ENCODE data around the gene CADPS2.

CADPS2 gene

DNA sequence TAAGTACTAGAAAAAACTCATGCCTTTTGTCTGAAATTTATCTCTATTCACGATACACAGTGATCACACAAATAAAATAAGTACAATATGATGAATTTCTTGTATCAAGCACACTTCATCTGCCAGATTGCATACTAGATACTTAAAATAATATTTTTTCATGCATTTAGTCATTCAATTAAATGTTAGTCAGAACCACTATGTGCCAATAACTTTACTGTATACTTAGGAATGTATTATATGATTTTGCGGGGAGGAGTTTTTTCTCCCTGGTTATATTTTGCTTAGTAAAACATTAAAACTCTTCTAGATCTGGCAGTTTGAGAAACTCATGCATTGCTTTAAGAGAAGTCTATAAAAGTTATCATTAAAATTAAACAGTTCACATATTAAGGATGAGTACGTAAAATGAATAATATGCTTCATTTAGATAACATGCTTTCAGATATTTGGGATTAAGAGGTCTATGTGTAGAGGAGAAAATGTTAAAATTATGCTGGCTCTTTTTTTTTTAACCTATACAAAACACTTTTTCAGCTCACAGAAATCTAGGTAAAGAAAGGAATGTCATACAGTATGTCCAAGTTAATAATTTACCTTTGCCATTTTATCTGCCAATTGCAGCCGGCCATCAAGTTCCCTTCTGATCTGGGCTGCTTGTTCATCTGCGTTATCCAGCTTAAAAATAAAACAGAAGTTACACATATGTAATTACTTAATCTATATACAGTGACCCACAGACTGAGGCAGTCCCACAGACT lies 257.4 kb downstream of the CADPS2 start:
- no peak overlapping the region for H3K4me2 ChIP-seq
- no peaks in the 10 kb centered on the region for H3K9me3 ChIP-seq
- H3K4me3 ChIP-seq, result no peak overlapping the region
- TF ChIP-seq Cebpa-rat (IDR thresholded peaks at IDR 0.05), result no peak
- no peaks in the 10 kb centered on the region for H4K20me1 ChIP-seq
- H3K4me1 ChIP-seq, result no peaks in the 10 kb centered on the region
- no peak overlapping the region for H3K9ac ChIP-seq
- no peak overlapping the region for H3K27ac ChIP-seq
- H3K27me3 ChIP-seq, result no peaks in the 10 kb centered on the region
- H3K36me3 ChIP-seq, result no peaks in the 10 kb centered on the region

DNA sequence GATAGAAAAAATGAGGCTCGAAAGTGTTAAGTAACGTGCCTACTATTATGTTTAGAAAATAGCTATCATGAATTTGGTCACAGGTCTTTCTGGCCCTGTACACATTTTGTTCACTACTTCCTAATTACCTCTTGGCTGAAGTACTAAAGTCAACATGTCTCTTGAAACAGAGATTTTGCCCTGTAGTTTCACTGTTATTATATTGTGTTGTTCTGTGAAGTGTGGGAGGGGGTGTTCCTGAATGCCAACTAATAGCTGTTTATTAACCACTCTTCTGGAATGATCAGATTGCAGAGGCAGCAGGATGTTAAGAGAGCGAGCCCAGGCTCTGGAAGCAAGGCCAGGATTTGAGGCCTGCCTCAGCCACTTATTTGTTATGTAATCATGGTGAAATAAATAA lies 259.5 kb downstream of the CADPS2 start:
- Histone ChIP-seq H3K27ac (no peak overlapping the region), H3K36me3 (no peaks in the 10 kb centered on the region), H3K27me3 (no peaks in the 10 kb centered on the region), H4K20me1 (no peaks in the 10 kb centered on the region), H3K4me3 (no peak overlapping the region), H3K9me3 (no peaks in the 10 kb centered on the region), H3K9ac (no peak overlapping the region), H3K4me2 (no peak overlapping the region), H3K4me1 (no peaks in the 10 kb centered on the region)
- no peak for TF ChIP-seq Cebpa-rat (IDR thresholded peaks at IDR 0.05)

DNA sequence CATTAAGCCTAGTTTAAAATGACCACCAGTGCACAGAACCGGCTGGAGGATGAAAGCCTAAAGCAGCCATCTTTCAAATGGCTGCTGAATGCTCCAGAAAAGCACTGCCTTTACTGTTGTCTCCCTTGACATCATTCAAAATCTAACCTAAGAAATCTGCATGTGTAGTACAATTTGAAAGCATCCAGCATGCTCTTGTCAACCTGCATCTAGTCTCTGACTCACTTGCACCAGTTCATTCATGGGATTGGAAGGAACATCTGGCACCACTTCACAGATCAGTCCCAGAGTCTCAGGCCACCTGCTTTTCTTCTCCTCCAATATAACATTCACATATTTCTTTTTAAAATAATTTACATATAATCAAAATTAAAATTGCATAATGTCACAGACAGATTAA lies 263.6 kb downstream of the CADPS2 start:
- Histone ChIP-seq H3K4me3 (no peak overlapping the region), H3K9ac (no peak overlapping the region), H3K9me3 (no peaks in the 10 kb centered on the region), H3K36me3 (no peaks in the 10 kb centered on the region), H3K27me3 (no peaks in the 10 kb centered on the region), H4K20me1 (no peaks in the 10 kb centered on the region), H3K4me1 (no peaks in the 10 kb centered on the region), H3K4me2 (no peak overlapping the region), H3K27ac (no peak overlapping the region)
- TF ChIP-seq Cebpa-rat (IDR thresholded peaks at IDR 0.05), result no peak

DNA sequence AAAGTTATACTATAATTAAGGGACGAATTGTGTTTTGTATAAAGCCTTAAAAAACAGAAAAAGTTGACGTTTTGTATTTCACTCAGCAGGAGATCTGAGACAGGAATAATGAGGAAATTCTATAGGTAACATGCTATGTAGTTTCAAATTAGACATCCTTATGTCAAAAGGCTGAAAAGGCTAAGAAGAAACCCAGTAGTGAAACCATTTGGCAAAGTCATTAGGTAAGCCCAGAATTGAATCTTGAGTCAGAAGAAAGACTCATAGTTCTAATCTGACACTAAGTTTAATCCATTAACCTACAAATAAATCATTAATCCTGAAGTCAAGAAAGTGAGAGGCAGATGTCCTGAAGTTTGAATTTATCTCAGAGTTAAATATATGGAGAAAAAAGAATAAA lies 266.6 kb downstream of the CADPS2 start:
- Histone ChIP-seq H4K20me1 (no peaks in the 10 kb centered on the region), H3K27me3 (no peaks in the 10 kb centered on the region), H3K36me3 (no peaks in the 10 kb centered on the region), H3K4me1 (no peaks in the 10 kb centered on the region), H3K4me3 (no peak overlapping the region), H3K27ac (no peak overlapping the region), H3K9me3 (no peaks in the 10 kb centered on the region), H3K9ac (no peak overlapping the region), H3K4me2 (no peak overlapping the region)
- TF ChIP-seq Cebpa-rat (IDR thresholded peaks at IDR 0.05), result no peak

DNA sequence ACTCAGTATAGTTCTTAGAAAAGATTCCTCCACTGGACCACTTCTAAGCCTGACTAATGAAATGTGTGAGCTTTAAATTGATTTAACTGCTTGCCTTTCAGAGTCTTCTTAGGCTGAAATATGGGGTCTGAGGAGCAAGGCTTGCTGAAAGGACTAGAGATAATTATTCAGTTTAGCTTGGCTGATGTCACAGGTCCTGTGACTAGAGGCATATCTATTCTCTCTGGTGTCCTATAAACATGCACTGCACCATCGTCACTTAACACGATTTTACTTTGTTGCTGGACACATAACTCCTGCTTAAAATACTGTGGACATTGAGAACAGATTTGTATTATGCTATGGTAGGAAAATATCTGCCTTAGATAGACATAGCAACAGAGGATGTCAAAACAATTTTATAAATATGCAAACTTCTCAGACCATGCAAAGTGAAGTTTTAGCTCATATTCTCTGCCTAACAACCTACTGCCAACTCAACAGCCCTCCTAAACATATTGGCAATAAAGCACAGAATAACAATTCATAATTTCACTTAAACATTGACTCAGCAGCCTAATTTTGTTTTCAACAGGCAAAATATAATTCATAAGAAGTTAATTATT lies 267.6 kb downstream of the CADPS2 start:
- H3K27me3 ChIP-seq, result no peaks in the 10 kb centered on the region
- H3K4me3 ChIP-seq, result no peak overlapping the region
- TF ChIP-seq Cebpa-rat (IDR thresholded peaks at IDR 0.05), result no peak
- H3K9ac ChIP-seq, result no peak overlapping the region
- H3K9me3 ChIP-seq, result no peaks in the 10 kb centered on the region
- H3K4me1 ChIP-seq, result no peaks in the 10 kb centered on the region
- H3K27ac ChIP-seq, result no peak overlapping the region
- H4K20me1 ChIP-seq, result no peaks in the 10 kb centered on the region
- H3K4me2 ChIP-seq, result no peak overlapping the region
- H3K36me3 ChIP-seq, result no peaks in the 10 kb centered on the region

DNA sequence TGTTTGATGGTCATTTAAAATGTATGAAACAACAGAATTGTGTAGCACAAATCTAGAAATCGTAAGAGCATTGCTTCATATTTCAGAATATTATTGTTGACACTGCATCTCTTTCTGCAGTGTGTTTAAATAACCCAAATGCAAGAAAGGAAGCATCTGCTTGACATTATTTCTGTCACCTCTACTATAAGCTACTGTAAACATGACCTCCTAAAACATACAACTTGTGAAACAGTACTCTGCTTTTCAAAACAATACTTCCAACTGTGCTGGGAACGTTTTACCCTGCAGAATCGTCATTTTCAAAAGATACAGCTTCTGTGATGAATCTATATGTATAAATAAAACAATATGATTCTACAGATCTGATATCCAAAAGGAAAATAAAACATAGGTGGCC lies 269.3 kb downstream of the CADPS2 start:
- Histone ChIP-seq H3K9me3 (no peaks in the 10 kb centered on the region), H3K4me1 (no peaks in the 10 kb centered on the region), H3K4me3 (no peak overlapping the region), H3K9ac (no peak overlapping the region), H3K4me2 (no peak overlapping the region), H4K20me1 (no peaks in the 10 kb centered on the region), H3K27ac (no peak overlapping the region), H3K27me3 (no peaks in the 10 kb centered on the region), H3K36me3 (no peaks in the 10 kb centered on the region)
- no peak for TF ChIP-seq Cebpa-rat (IDR thresholded peaks at IDR 0.05)

DNA sequence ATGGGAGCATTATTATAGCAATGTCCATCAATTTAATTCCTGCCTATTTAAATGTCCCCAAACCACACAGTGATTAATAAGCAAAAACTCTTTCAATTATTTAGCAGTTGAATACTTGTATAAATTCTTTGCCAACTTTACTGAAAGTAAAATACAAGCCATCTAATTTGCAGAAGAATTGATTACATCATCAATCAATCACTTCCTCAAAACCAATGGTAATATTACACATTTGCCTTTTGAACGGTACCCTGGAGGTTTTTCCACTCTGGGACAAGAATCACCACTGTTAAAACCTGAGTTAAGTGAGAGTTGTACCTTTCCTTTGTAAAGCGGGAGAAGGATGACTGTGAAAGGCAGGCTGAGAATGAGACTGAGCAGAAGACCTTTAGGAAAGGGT lies 280.3 kb downstream of the CADPS2 start:
- TF ChIP-seq Cebpa-rat (IDR thresholded peaks at IDR 0.05), result no peak
- Histone ChIP-seq H3K27me3 (no peaks in the 10 kb centered on the region), H4K20me1 (no peaks in the 10 kb centered on the region), H3K4me2 (no peak overlapping the region), H3K4me3 (no peak overlapping the region), H3K27ac (no peak overlapping the region), H3K4me1 (no peaks in the 10 kb centered on the region), H3K9ac (no peak overlapping the region), H3K9me3 (no peaks in the 10 kb centered on the region), H3K36me3 (no peaks in the 10 kb centered on the region)

DNA sequence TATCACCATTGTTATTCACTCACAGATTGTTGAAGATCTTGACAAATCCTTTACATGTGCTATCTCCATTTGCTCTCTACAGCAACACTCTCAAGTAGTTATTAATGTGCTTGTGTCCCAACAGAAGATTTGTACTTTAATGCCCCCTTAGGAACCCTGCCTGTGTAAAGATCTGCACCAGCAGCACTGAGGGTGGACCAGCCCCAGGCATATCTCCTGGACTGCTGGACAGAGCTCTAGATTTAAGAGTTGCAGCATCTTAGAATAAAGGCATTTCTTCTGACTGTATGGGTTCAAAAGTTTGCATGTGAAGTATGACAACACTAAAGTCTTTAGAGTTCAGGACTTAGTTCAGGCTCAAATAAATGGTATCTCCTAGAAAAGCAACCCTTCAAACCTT lies 282.0 kb downstream of the CADPS2 start:
- H3K4me3 ChIP-seq, result no peak overlapping the region
- no peak for TF ChIP-seq Cebpa-rat (IDR thresholded peaks at IDR 0.05)
- no peak overlapping the region for H3K27ac ChIP-seq
- H3K4me2 ChIP-seq, result no peak overlapping the region
- H4K20me1 ChIP-seq, result no peaks in the 10 kb centered on the region
- no peak overlapping the region for H3K9ac ChIP-seq
- H3K27me3 ChIP-seq, result no peaks in the 10 kb centered on the region
- H3K4me1 ChIP-seq, result no peaks in the 10 kb centered on the region
- H3K9me3 ChIP-seq, result no peaks in the 10 kb centered on the region
- no peaks in the 10 kb centered on the region for H3K36me3 ChIP-seq

DNA sequence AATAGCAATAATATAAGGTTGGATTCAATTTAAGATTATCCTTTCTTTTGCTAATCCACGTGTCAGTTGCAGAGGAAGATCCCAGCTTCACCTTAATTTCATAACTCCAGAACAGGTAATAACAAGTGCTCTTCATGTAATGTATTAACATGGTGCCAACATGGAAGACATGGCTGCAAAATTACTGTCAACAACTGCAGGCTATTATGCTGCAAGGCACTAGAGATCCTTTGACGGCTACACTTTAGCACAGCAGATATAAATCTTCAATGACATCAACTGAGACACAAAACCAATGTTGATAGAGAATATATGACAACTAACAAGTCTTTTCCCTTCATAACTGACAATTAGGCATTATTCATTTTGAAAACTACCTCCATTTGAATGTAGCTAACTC lies 283.5 kb downstream of the CADPS2 start:
- Histone ChIP-seq H4K20me1 (no peaks in the 10 kb centered on the region), H3K27ac (no peak overlapping the region), H3K4me2 (no peak overlapping the region), H3K9ac (no peak overlapping the region), H3K27me3 (no peaks in the 10 kb centered on the region), H3K9me3 (no peaks in the 10 kb centered on the region), H3K4me1 (no peaks in the 10 kb centered on the region), H3K36me3 (no peaks in the 10 kb centered on the region), H3K4me3 (no peak overlapping the region)
- TF ChIP-seq Cebpa-rat (IDR thresholded peaks at IDR 0.05), result no peak

DNA sequence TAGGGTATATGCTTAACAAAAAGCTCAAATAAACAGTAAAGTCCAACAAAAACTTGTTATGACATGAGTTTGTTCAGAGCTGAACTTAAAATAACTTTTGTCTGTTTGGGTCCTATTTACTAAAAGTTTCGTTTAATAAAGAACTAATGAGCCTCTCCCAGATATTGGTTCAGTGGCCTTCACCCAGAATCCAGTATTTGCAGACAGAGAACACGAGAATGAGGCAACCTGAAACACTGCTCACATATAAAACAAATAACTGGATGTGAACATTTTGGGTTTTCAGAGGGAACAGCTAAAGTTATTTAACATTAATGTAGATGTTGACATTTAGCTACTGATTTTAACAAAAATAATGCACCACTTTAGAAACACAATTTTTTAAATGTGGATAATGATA lies 285.6 kb downstream of the CADPS2 start:
- Histone ChIP-seq H3K4me1 (no peaks in the 10 kb centered on the region), H3K27me3 (no peaks in the 10 kb centered on the region), H3K9me3 (no peaks in the 10 kb centered on the region), H3K9ac (no peak overlapping the region), H3K27ac (no peak overlapping the region), H4K20me1 (no peaks in the 10 kb centered on the region), H3K4me2 (no peak overlapping the region), H3K4me3 (no peak overlapping the region), H3K36me3 (no peaks in the 10 kb centered on the region)
- TF ChIP-seq Cebpa-rat (IDR thresholded peaks at IDR 0.05), result no peak
